ENCODE data around the gene MTMR6. TPM values are rescaled to one million over a fixed set of nuclear protein-coding genes. Genes with fewer than 3 reads are reported as not detected.

Gene MTMR6
- total and polyA plus RNA-seq, 11 donors: 3.4 to 21.5 (median 17.4) TPM

GRCh38 chr13:25213715-25214114, 73.6 kb downstream of the MTMR6 start:
- peaks cover 0 to 3% (median 0%) of the 10 kb centered on the region in 9 donors for H3K27me3 ChIP-seq
- ATAC-seq (peak in 1 of 4 donors; percentile 35), DNase-seq (no peak)
- 72 to 84% (median 79%) methylated on average over 2 of the region's 2 CpGs for WGBS, 4 donors
- no peak overlapping the region for H3K4me3 ChIP-seq
- no peaks in the 10 kb centered on the region for H3K9me3 ChIP-seq
- peaks cover 0 to 12% (median 0%) of the 10 kb centered on the region in 12 donors for H3K4me1 ChIP-seq
- intact Hi-C loops (cut with DNase I): no loop called here
- no peak overlapping the region for H3K27ac ChIP-seq
- no peaks in the 10 kb centered on the region for H3K36me3 ChIP-seq
- TF ChIP-seq CTCF (IDR thresholded peaks at IDR 0.05): no peak
- no peak for TF ChIP-seq POLR2A (IDR thresholded peaks at IDR 0.05)

DNA sequence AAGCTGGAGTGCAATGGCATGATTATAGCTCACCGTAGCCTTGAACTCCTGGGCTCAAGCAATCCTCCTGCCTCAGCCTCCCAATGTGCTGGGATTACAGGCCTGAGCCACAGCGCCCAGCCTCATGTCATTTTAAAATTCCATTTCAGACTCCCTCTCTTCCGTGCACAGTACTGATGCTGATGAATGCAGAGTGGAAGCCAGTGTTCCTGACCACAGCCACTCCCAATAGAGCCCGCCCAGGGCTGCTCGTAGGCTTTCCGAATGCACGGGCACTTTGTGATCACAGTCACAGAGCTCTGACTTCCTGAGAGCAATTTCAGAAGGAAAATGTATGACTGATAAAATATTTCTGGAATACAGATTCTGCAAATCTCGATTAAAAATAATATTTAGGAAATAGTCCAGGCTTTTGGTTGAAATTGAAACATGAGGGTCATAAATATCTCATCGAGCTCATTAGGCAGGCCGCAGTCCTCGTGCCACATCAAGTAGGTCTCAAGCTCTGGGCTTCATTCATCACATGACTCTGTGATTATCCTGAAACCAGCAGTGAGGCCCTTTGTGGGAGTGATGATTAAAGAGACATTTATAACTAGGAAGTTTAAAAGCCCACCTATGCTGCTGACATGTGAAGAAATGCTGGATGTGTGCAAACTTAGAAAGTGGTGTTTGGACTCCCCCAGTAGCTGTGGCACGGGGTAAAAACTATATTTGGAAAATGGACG, 76.3 kb downstream of the MTMR6 start:
- H3K36me3 ChIP-seq: no peaks in the 10 kb centered on the region
- TF ChIP-seq POLR2A (IDR thresholded peaks at IDR 0.05) (no peak), CTCF (IDR thresholded peaks at IDR 0.05) (no peak)
- 74 to 77% (median 75%) methylated on average over 13 of the region's 13 CpGs for WGBS, 4 donors
- no peak overlapping the region for H3K27ac ChIP-seq
- H3K4me1 ChIP-seq: peaks cover 0 to 12% (median 0%) of the 10 kb centered on the region in 12 donors
- no peaks in the 10 kb centered on the region for H3K9me3 ChIP-seq
- DNase-seq: no peak
- intact Hi-C loops (cut with DNase I): no loop called here
- no peaks in the 10 kb centered on the region for H3K27me3 ChIP-seq
- ATAC-seq: no peak
- H3K4me3 ChIP-seq: no peak overlapping the region

- WGBS, 4 donors: 85 to 89% (median 87%) methylated on average over 8 of the region's 8 CpGs
- DNase-seq (no peak), ATAC-seq (no peak)
- Histone ChIP-seq H3K27ac (no peak overlapping the region), H3K4me3 (no peak overlapping the region), H3K36me3 (no peaks in the 10 kb centered on the region), H3K4me1 (no peaks in the 10 kb centered on the region), H3K27me3 (peaks cover 0 to 12% (median 0%) of the 10 kb centered on the region in 9 donors), H3K9me3 (no peaks in the 10 kb centered on the region)
- TF ChIP-seq CTCF (IDR thresholded peaks at IDR 0.05): no peak
- no peak for TF ChIP-seq POLR2A (IDR thresholded peaks at IDR 0.05)
- intact Hi-C loops (cut with DNase I): no loop called here
Measured at GRCh38 chr13:25207291-25207810, 79.9 kb downstream of the MTMR6 start.

- ATAC-seq: no peak
- no peak for DNase-seq
- 77 to 87% (median 82%) methylated on average over 4 of the region's 4 CpGs for WGBS, 4 donors
- Histone ChIP-seq H3K9me3 (no peaks in the 10 kb centered on the region), H3K4me3 (no peak overlapping the region), H3K27ac (no peak overlapping the region), H3K4me1 (no peaks in the 10 kb centered on the region), H3K27me3 (peaks cover 0 to 12% (median 0%) of the 10 kb centered on the region in 9 donors), H3K36me3 (no peaks in the 10 kb centered on the region)
- intact Hi-C loops (cut with DNase I): no loop called here
- TF ChIP-seq CTCF (IDR thresholded peaks at IDR 0.05) (no peak), POLR2A (IDR thresholded peaks at IDR 0.05) (no peak)
Measured at GRCh38 chr13:25204863-25205262, 82.4 kb downstream of the MTMR6 start.
